GM21717 (cell line): ENCODE measurements around the gene ATXN7L1.
"Not testable (repeated sequence)": the region's sequence is repeated elsewhere in the genome, so short reads cannot be mapped to it uniquely, and the experiment has no call there.

Experiments
- ATAC-seq: cut with Tn5 transposase; IDR thresholded peaks from one replicate; pipeline ENCODE4 v1.9.1; 2021; ENCODE audit warnings: mild to moderate bottlenecking, moderate library complexity; ENCODE audit not compliant: unreplicated experiment

The ATXN7L1 gene

GRCh38 chr7:105623906-105624305, 252.5 kb downstream of the ATXN7L1 start:
- no peak for ATAC-seq

GRCh38 chr7:105623378-105623777, 253.0 kb downstream of the ATXN7L1 start:
- ATAC-seq, result no peak

GRCh38 chr7:105622106-105622731, 254.2 kb downstream of the ATXN7L1 start:
- ATAC-seq, result no peak

- no peak for ATAC-seq
Measured at GRCh38 chr7:105621617-105622016, 254.8 kb downstream of the ATXN7L1 start.

GRCh38 chr7:105621176-105621575, 255.2 kb downstream of the ATXN7L1 start:
- ATAC-seq, result no peak

GRCh38 chr7:105619590-105619989, 256.8 kb downstream of the ATXN7L1 start:
- no peak for ATAC-seq

- ATAC-seq, result no peak
Measured at GRCh38 chr7:105618016-105618296, 258.4 kb downstream of the ATXN7L1 start.

- ATAC-seq, result no peak
Measured at GRCh38 chr7:105617280-105618015, 259.0 kb downstream of the ATXN7L1 start.

- no peak for ATAC-seq
Measured at GRCh38 chr7:105614341-105614840, 262.0 kb downstream of the ATXN7L1 start.

GRCh38 chr7:105613611-105614330, 262.6 kb downstream of the ATXN7L1 start:
- ATAC-seq, result no peak

GRCh38 chr7:105612806-105613205, 263.6 kb downstream of the ATXN7L1 start:
- no peak for ATAC-seq

- ATAC-seq, result no peak
Measured at GRCh38 chr7:105611856-105612775, 264.3 kb downstream of the ATXN7L1 start.

- no peak for ATAC-seq
Measured at GRCh38 chr7:105610165-105610930, 266.1 kb downstream of the ATXN7L1 start.

- no peak for ATAC-seq
Measured at GRCh38 chr7:105602325-105603305, 273.8 kb downstream of the ATXN7L1 start.

- ATAC-seq, result no peak
Measured at GRCh38 chr7:105600720-105601550, 275.5 kb downstream of the ATXN7L1 start.

- no peak for ATAC-seq
Measured at GRCh38 chr7:105599551-105599950, 276.8 kb downstream of the ATXN7L1 start.

- ATAC-seq, result not testable (repeated sequence)
Measured at GRCh38 chr7:105599080-105599479, 277.3 kb downstream of the ATXN7L1 start.

GRCh38 chr7:105596866-105597265, 279.5 kb downstream of the ATXN7L1 start:
- no peak for ATAC-seq
